Measurements from ENCODE around the gene TBC1D24.
A peak's percentile ranks its signal among the peaks of the same experiment; 100 is the strongest.
"Not testable (repeated sequence)": the region's sequence is repeated elsewhere in the genome, so short reads cannot be mapped to it uniquely, and the experiment has no call there.

The TBC1D24 gene

GRCh38 chr16:2533912-2534311, 59.0 kb downstream of the TBC1D24 start:
- no peak for DNase-seq

- DNase-seq: not testable (repeated sequence)
Observed at GRCh38 chr16:2534335-2534734, 59.4 kb downstream of the TBC1D24 start.

- DNase-seq: no peak
Observed at GRCh38 chr16:2535625-2536013, 60.7 kb downstream of the TBC1D24 start.

- peak; percentile 64 for DNase-seq
Observed at GRCh38 chr16:2537451-2538379, 62.8 kb downstream of the TBC1D24 start, which contains the start of gene PDPK1. TSS of gene PDPK1 (plus strand) at chr16:2538021. CDS start at chr16:2538113, 92 bp downstream.

DNA sequence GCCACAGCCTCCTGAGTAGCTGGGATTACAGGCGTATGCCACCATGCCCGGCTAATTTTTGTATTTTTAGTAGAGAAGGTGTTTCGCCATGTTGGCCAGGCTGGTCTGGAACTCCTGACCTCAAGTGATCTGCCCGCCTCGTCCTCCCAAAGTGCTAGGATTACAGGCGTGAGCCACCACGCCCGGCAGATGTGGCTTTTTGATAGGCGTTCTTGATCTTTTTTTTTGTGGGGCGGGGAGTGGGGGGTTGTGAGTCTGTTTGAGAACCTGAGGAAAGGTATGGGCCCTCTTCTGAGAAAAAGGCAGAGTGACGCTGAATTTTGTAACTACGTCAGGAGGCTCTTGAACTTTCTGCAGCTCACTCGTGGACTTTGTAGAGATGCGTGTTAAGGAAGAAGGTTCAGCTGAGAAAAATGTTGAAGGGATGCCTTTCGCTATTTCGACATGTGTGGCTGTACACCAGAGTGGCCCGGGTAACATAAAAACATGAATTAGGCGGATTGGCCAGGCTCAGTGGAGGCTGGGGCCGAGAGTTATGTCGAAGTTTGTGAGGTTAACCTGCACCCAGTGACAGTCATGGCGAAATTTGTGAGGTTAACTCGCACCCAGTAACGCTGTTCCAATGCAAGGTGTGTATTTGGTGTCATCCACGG, 64.4 kb downstream of the TBC1D24 start:
- not testable (repeated sequence) for DNase-seq

DNA sequence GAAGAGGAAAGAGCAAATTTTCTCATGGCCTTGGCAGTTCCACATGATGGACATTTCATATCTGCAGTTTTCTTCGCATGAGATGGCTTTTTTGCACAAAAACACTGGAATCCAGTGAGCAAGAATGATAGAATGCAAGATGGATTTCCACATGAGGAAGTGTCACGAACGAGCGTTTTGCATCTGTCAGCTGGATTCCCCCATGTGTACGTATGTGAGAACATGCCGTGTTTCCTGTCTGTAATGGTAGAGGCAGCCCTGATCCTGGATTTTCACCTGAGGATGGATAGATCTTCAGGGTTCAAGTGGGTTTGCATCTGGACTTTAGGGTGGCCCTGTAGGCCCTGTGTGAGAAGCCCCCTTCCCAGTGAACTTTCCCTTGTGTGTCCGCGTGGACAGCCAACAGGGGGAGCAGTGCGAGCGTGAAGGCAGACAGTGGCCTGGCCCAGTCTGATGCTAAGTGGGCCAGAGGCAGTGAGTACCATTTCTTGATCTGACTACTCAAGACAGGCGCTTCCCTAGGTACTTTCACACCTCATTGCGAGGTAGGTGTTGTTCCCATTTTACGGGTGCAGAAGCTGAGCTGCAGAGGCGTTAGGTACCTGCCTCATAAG, 65.0 kb downstream of the TBC1D24 start:
- DNase-seq: not testable (repeated sequence)

- DNase-seq: not testable (repeated sequence)
Observed at GRCh38 chr16:2540912-2541311, 66.0 kb downstream of the TBC1D24 start.

DNA sequence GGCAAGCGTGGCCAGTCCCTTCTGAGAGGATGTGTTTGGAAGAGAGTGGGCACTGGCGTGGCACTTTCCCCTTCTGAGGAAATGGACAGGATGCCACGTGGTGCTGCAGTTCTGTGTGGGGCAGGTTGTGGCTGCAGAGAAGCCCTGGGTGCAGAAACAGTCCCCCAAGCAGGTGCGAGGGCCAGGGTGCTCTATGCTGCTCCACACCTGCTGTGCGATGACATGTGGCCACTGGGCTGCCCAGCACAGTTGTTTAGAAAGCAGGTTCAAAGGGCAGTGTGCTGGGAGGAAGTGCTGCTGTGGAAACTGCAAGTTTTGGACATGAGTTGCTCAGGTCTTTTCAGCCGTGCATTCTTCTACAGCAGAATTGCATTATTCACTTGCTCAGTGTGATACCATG, 66.5 kb downstream of the TBC1D24 start:
- not testable (repeated sequence) for DNase-seq

DNA sequence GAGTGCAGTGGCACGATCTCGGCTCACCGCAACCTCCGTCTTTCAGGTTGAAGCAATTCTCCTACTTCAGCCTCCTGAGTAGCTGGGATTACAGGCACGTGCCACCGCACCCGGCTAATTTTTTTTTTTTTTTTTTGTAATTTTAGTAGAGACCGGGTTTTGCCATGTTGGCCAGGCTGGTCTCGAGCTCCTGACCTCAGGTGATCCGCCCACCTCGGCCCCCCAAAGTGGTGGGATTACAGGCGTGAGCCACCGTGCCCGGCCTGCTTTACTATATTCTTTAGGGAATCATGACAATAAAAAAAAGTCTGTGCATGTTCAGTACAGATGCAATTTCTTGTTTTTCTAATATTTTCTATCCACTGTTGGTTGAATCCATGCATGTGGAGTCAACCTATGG, 68.8 kb downstream of the TBC1D24 start:
- DNase-seq: not testable (repeated sequence)

DNA sequence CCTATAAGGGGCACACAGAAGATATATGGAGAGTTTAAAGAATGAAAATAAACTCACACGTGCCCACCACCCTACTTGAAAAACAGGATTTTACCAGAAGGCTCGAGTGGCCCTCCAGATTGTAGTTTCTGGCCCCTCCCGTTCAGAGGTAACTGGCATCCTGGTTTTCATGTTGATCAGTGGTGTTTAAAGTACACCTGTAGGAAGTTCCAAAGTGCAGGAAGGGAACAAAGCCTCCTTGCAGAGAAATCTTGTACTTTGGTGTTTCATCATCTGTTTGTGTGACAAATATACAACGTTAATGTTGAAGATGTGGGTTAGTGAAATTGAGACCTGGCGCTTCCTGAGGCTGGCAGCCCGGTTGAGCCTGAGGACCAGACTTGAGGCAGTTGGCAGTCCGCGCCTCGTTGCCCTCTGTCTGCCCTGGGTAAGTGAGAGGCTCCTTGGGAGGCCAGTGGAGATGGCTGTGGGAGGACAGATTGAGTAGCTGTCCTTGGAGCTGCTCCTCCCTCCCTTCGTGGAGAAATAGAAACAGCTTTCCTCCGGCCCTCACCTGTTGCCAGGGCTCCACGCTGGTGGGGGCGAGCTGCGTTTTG, 75.5 kb downstream of the TBC1D24 start:
- not testable (repeated sequence) for DNase-seq

- DNase-seq: not testable (repeated sequence)
Observed at GRCh38 chr16:2551420-2551889, 76.5 kb downstream of the TBC1D24 start.

GRCh38 chr16:2554709-2555425, 79.9 kb downstream of the TBC1D24 start:
- DNase-seq: not testable (repeated sequence)

Data from NCI-H510A treated with DMSO at 0.1 percent for 48 hours (cell line).